HG03060 (cell line): Measurements from ENCODE around the gene NT5DC4.

Experiments used
- ATAC-seq: cut with Tn5 transposase; IDR thresholded peaks from one replicate; pipeline ENCODE4 v1.9.1; 2021; ENCODE audit warnings: low read depth, moderate number of reproducible peaks; ENCODE audit not compliant: unreplicated experiment

Gene NT5DC4

DNA sequence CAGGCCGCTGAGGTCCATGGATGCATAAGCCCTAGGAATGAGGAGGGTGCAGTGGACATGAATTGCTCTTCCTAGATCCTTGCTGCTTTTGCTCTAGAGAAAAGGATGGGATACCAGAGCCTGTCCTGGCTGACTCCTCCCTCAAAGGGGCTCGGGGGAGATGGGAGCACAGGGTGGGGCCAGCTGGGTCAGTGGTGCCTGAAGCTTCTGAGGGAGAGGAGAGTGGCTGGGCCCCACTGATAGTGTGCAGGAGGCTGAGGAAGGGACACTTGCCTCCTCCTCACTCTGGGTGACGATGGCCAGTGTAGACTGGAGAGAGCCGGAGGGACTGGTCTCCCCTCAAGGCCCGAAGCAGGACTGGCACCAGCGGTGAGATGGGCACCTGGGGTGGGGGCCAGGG, at the start of gene NT5DC4:
Gene NT5DC4, plus strand, starts transcription at position 236 of the 400 bp plus-strand sequence. Its CDS starts 60 bp downstream, at position 296.
- ATAC-seq: no peak

DNA sequence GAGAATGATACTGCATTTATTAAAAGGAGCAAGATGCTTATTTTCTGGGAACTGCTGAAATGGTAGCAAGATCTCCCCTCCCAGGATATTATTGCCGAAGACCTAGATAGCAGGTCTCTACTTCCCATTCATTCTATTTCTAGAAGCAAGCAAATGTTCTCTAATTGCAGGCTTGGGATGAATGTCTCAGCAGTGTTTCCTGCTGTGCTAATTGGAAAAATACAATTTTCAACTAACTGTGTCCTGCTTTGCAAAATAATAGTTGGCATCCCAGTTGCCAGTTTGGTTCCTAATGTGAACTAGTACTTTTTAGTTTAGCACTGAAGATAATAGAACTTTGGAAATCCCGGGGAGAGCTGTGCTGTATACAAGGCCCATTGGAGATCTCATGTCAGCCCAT, 49.0 kb upstream of the NT5DC4 start:
- ATAC-seq: no peak

DNA sequence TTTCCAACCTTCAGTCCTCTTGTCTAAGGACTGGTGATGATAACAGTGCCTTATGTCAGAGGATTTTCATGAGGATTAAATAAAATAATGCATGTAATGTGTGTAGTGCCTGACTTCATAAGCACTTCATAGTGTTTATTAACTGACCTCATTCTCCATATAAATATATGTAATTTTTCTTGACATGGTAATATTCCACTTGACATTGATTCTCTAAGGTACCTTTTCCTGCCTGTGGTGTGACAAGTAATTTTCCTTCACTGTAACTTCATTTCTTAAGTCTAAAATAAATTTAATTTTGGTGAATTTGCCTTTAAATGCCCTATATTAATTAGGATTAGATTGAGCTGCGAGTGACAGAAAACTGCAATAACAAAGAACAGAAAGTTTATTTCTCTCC, 47.8 kb upstream of the NT5DC4 start:
- ATAC-seq: no peak

- ATAC-seq: no peak
Observed at GRCh38 chr2:112674229-112674628, 46.6 kb upstream of the NT5DC4 start.

DNA sequence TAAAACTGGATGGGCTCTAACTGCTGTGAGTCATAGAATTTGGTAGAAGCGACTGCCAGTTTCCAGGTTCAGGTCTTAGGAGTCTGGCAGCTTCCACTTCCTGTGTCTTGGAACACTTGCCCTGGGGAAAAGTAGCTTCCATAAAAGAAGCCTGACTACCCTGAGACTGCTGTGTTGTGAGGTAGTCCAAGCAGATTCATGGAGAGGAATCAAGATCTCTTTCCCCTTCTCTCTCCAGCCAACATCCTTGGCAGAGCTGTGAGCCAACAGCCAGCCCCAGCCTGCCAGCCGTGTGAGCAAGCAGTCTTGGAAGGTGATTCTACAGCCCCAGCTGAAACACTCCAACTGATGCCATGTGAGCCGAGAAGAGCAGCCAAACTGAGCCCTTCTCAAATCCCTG, 41.3 kb upstream of the NT5DC4 start:
- no peak for ATAC-seq

GRCh38 chr2:112680666-112681101, 40.1 kb upstream of the NT5DC4 start:
- ATAC-seq: no peak

GRCh38 chr2:112682101-112682500, 38.7 kb upstream of the NT5DC4 start:
- ATAC-seq: no peak

GRCh38 chr2:112683550-112684414, 37.0 kb upstream of the NT5DC4 start:
- ATAC-seq: no peak

- no peak for ATAC-seq
Observed at GRCh38 chr2:112684415-112684775, 36.4 kb upstream of the NT5DC4 start.

DNA sequence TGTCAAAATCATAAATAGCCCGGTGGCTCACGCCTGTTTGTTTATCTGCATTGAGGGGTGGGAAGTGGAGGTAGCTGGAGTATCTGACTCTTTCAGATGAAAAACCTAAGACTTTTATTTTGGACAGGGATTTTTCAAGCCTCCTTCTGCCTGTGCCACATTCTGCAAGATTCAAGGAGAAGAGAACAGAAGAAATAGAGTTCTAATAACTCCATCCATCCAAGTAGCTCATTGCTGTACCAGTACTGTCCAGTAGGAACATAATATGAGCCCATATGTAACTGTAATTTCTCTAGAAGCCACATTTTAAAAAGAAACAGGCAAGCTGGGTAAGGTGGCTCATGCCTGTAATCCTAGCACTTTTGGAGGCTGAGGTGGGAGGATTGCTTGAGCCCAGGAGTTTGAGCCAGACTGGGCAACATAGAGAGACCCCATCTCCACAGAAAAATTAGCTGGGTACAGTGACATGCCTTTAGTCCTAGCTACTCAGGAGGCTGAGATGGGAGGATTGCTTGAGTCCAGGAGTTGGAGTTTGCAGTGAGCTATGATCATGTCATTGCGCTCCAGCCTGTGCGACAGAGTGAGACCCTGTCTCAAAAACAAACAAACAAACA, 35.4 kb upstream of the NT5DC4 start:
- ATAC-seq: no peak

DNA sequence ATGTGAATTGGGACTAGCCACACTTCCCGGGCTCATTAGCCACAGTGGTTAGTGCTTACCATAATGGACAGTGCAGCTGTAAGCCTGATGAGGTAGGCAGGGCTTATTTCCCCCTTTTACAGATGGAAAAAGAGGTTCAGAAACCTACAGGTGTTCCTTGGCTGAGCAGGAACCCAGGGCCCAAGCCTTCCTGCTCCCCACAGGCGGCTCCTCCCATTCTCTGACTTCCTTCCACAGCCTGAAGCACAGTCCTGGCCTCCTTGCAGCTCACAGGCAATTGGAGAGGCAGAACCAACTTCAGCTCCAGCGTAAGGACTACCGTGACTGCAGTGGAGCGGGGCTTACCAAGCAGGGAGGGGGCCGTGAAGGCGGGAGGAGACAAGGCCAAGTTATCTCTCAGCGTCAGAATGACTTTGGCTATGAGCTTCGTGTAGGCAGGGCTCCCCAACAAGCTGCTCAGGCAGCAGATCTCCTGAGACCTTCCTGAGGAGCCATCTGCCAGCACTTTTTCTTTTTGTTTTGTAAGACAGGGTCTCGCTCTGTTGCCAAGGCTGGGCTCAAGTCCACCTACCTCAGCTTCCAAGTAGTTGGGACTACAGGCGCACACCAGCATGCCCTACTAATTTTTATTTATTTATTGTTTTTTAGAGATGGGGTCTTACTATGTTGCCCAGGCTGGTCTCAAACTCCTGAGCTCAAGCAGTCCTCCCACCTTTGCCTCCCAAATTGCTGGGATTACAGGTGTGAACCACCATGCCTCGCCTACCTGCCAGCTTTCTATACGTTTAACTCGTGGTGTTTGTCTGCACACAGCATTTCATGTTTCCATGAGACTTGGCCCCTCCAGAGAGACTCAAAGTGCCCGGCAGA, 34.2 kb upstream of the NT5DC4 start:
- no peak for ATAC-seq

DNA sequence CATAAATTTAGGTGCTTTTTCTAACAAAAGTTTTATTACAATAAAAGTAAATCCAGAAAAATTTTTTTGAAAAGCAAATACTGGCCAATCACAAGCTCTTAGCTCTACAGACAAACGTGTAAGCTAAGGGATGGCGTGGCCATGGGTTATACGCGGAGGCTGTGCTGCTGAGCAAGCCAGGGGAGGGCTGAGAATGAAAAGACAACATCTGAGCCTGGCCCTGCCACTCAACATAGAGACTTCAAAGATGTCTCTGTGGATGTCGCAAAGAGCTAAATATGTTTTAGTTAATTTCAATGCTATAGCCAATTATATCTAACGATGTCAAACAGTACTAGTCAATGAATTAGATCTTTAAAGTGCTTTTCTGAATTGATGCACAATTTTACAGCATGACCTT, 33.3 kb upstream of the NT5DC4 start:
- no peak for ATAC-seq

- ATAC-seq: no peak
Observed at GRCh38 chr2:112688086-112688880, 32.5 kb upstream of the NT5DC4 start.

DNA sequence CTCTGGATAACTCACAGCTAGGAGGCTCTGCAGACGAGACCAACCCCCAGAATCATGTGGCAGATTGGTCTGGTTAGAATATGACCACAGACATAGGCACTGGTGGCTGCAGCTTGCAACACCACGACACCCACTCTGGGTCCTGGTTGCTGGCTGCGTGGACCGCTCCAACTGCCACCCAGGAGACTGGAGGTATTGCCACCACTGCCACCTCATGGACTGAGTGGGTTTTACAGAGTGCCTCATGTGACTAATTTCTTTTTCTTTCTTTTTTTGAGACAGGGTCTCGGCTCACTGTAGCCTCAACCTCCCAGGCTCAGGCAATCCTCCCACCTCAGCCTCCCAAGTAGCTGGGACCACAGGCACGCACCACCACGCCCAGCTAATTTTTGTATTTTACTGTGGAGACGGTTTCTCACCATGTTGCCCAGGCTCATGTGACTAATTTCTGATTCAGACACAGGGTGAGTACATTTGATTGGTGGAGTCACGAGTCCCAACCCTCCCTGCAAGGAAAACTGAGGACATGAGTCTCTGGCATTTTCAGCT, 29.9 kb upstream of the NT5DC4 start:
- ATAC-seq: no peak

DNA sequence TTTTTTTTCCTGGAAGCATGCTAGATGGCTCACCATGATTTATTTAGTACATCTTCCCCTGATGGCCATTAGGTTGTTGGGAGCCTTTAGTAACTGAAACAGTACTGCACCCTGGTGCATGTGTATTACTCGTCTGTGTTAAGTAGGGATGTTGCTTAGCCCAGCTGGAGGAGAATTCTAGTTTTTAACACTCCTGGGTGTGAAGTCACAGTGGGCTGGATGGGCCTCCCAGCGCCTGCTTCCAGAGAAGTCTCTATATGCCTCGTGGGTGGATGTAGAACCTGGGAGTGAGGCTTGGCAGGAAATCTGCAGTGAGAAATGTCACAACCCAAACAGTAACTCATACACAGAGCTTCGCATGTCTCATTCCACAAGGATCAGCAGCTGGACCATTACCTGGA, 28.9 kb upstream of the NT5DC4 start:
- ATAC-seq: no peak

DNA sequence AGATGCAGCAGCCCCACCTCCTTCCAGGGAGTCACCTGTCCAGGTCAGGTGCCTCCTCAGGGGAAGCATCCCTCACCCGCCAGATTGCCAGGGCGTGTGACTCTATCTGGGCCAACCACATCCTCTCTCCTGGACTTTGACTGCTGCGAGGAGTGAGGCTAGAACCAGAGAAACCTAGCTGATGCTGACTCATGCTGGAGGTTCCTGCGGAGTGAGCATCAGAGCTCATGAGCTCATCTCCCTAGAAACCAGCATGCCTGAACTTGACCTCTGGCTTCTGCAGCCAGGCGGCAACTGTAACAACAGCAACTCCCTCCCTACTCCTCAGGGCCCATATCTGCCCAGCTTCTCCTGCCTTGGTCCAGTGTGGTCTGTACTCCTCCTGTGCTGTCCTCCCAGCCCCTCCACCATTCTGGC, 28.3 kb upstream of the NT5DC4 start:
- ATAC-seq: peak; percentile 67

- no peak for ATAC-seq
Observed at GRCh38 chr2:112692918-112693317, 27.9 kb upstream of the NT5DC4 start.

DNA sequence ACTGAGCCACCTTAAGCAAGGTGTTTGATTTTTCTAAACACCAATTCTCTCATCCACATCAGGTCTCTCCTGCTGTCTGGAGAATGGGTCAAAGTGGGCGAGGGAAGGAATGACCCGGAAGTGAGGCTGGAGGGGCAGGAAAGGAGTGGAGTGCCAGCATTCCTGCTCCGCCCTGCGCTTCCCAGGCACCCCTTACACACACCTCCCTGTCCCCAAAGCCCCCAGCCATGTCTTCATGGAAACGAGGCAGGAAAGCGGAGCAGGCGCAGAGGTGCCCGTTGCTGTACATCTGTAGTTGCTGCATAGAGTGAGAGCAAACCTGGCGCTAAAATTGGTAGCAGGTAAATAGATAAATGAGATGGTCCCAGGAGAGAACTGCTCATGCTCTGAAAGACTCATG, 27.2 kb upstream of the NT5DC4 start:
- no peak for ATAC-seq

- no peak for ATAC-seq
Observed at GRCh38 chr2:112694182-112694581, 26.6 kb upstream of the NT5DC4 start.
